CD8-positive, alpha-beta memory T cell (primary cell): ENCODE data around the gene CHRNA4. TPM values are rescaled to one million over a fixed set of nuclear protein-coding genes. Genes with fewer than 3 reads are reported as not detected.

Source experiments
- CTCF ChIA-PET: fragments of 350-600 bp; sonication (Branson Sonifier 250); formaldehyde crosslinking; loops from one replicate; lab custom pipeline; 2021; ENCODE audit warnings: antibody characterized with exemption; lab: Charles Lee
- POLR2A ChIA-PET: fragments of 350-600 bp; sonication (Branson Sonifier 250); formaldehyde crosslinking; loops from one replicate; lab custom pipeline; 2021; ENCODE audit warnings: antibody characterized with exemption; lab: Charles Lee
- DNase-seq, 5 donors: peaks; one replicate each; pipeline versions ENCODE4 v3.0.0 to v3.0.0-alpha.2; 2020 to 2022; ENCODE audit warnings: mixed read lengths in 1 of 5
- H3K27ac ChIP-seq: one replicate; pipeline ENCODE4 v1.7.0; 2013; ENCODE audit warnings: low read depth, mild to moderate bottlenecking, low read length, moderate library complexity
- H3K27me3 ChIP-seq: 2 replicates; pipeline ENCODE4 v1.7.0; 2013; ENCODE audit warnings: low read length, mild to moderate bottlenecking; ENCODE audit not compliant: insufficient read depth, poor library complexity, severe bottlenecking
- H3K36me3 ChIP-seq: 2 replicates; pipeline ENCODE4 v1.7.0; 2013; ENCODE audit warnings: mild to moderate bottlenecking, low read length, moderate library complexity; ENCODE audit not compliant: insufficient read depth
- H3K4me1 ChIP-seq: 2 replicates; pipeline ENCODE4 v1.7.0; 2013; ENCODE audit warnings: mild to moderate bottlenecking, low read length, moderate library complexity; ENCODE audit not compliant: insufficient read depth
- H3K4me3 ChIP-seq: 2 replicates; pipeline ENCODE4 v1.7.0; 2013; ENCODE audit warnings: mild to moderate bottlenecking, low read length
- H3K9me3 ChIP-seq: 2 replicates; pipeline ENCODE4 v1.7.0; 2013; ENCODE audit warnings: mild to moderate bottlenecking, low read length
- H3K27ac Mint-ChIP-seq, 8 donors: one replicate each; pipeline ENCODE4 v1.8.0; 2020 to 2021; ENCODE audit warnings: mixed read lengths in 8 of 8, mild to moderate bottlenecking in 6 of 8, inconsistent platforms in 3 of 8, moderate library complexity in 3 of 8
- H3K27me3 Mint-ChIP-seq, 2 donors: one replicate each; pipeline ENCODE4 v1.8.0; 2020 to 2021; ENCODE audit warnings: mixed read lengths in 2 of 2, mild to moderate bottlenecking in 1 of 2, moderate library complexity in 1 of 2
- H3K36me3 Mint-ChIP-seq, 3 donors: one replicate each; pipeline ENCODE4 v1.8.0; 2020 to 2021; ENCODE audit warnings: mixed read lengths in 3 of 3, inconsistent platforms in 1 of 3, mild to moderate bottlenecking in 1 of 3
- H3K4me1 Mint-ChIP-seq, 3 donors: one replicate each; pipeline ENCODE4 v1.8.0; 2020 to 2021; ENCODE audit warnings: mixed read lengths in 3 of 3, inconsistent platforms in 1 of 3, mild to moderate bottlenecking in 1 of 3
- H3K4me3 Mint-ChIP-seq, 7 donors: one replicate each; pipeline ENCODE4 v1.8.0; 2020 to 2021; ENCODE audit warnings: mixed read lengths in 7 of 7, mild to moderate bottlenecking in 6 of 7, moderate library complexity in 4 of 7, inconsistent platforms in 2 of 7
- H3K9me3 Mint-ChIP-seq, 5 donors: one replicate each; pipeline ENCODE4 v1.8.0; 2020 to 2022; ENCODE audit warnings: mixed read lengths in 5 of 5, mild to moderate bottlenecking in 3 of 5, moderate library complexity in 2 of 5, inconsistent platforms in 1 of 5
- polyA plus RNA-seq: library from polyadenylated mRNA; unstranded; fragments of 300-500 nt; fragmentation: Illumina TruSeq; gene quantifications from one replicate; pipeline ENCODE4 v1.2.3, GENCODE V29; 2021
- total RNA-seq, 2 experiments: library from RNA; stranded (reverse); gene quantifications; one replicate each; pipeline ENCODE4 v1.2.3, GENCODE V29; 2021

The CHRNA4 gene
- total and polyA plus RNA-seq, 3 experiments from 2014 or later = not detected

DNA sequence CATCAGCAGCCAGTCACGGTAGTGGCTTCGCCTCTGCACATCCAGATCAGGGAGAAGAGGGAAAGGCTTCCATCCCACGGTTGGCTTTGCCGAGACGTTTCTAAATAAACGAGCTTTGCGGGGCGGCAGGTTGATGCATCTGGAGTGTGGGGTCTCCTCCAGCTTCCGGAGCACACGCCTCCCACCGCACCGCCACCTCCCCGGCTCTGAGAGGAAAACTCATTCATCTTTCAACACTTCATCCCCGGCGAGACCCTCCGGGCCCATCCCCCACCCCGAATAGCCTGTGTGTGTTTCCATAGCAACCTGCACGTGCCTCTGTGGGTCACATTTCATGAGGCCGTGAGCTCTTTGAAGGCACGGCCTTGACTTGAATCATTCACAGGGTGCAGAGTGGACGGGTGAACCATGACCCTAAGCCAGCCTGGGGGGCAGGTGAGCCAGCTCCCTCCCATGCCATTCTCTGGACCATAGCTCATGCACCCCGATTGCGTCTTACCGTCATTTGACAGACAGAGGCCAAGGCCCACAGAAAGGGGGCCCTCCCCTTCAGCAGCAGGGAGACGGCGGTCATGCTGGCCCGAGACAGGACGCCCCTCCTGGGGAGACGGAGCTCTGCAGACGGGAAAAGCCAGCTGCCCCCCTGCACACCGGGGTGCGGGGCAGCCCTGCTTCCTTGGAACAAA is 16.2 kb upstream of the CHRNA4 start:
- no peak for DNase-seq
- no peak overlapping the region for H3K4me3 ChIP-seq
- Mint-ChIP-seq H3K9me3 (no peaks in the 10 kb centered on the region), H3K4me1 (no peaks in the 10 kb centered on the region), H3K27ac (no peak overlapping the region), H3K27me3 (peaks cover 17 to 35% of the 10 kb centered on the region in 2 donors), H3K36me3 (no peaks in the 10 kb centered on the region), H3K4me3 (no peak overlapping the region)
- ChIA-PET CTCF (interaction anchor here (1.1 to 1.2 kb wide), 3 partner anchors 68 to 154 kb away, joined by 3 to 4 read pairs (median 3); no protein-coding TSS in a partner anchor), POLR2A (no interaction called here)
- no peaks in the 10 kb centered on the region for H3K36me3 ChIP-seq
- H3K4me1 ChIP-seq = no peaks in the 10 kb centered on the region
- no peak overlapping the region for H3K27ac ChIP-seq
- H3K27me3 ChIP-seq = peaks cover 8% of the 10 kb centered on the region
- no peaks in the 10 kb centered on the region for H3K9me3 ChIP-seq

DNA sequence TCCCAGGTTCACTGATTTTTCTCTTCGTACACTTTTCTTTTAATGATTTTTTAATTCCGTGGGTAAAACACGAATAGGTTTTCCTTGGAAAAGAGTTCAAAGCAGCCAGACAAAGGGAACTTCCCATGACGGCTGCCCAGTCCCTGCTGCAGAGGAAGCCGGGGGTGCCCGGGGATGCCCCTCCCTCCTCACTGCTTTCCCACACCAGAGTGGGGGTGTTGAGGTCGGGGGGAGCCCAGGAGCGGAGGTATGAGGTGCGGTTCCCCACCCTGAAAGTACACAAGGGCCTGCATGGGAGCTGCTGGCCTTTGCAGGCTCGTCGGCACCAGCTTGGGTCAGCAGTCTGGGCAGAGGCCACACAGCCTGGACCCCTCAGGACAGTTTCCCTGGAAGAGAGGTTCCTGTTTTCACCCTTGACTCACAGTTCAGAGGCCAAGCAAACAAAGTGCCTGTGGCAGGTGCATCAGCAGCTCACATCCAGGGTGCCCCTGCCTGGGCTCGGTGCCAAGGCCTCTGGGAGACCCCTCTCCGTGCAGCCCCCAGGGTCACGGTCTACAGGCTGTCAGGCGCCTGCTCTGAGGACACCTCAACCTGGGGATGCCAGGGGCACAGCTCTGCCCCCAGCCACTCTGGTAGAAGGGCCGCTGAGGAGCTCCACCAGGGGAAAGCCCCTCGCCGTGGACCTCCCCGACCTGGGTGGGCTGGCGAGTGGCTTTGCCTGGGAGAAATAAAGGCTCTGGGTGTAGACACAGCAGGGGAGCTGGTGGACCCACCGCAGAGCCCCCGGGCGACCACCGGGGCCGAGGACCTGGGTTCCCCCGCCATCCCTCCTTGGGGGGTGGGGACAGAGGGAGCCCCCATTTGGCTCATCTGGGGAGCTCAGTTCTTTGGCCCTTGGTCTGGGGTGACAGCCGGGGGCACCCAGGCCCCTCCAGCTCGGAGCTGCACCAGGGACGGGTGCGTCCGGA is 15.4 kb upstream of the CHRNA4 start:
- Mint-ChIP-seq H3K4me3 (no peak overlapping the region), H3K36me3 (no peaks in the 10 kb centered on the region), H3K27ac (no peak overlapping the region), H3K27me3 (peaks cover 17 to 36% of the 10 kb centered on the region in 2 donors), H3K9me3 (no peaks in the 10 kb centered on the region), H3K4me1 (no peaks in the 10 kb centered on the region)
- peaks cover 8% of the 10 kb centered on the region for H3K27me3 ChIP-seq
- no peaks in the 10 kb centered on the region for H3K4me1 ChIP-seq
- ChIA-PET CTCF (interaction anchor here (1.2 kb wide), 2 partner anchors 68 to 153 kb away, joined by 3 to 4 read pairs; no protein-coding TSS in a partner anchor), POLR2A (no interaction called here)
- no peaks in the 10 kb centered on the region for H3K36me3 ChIP-seq
- no peak overlapping the region for H3K27ac ChIP-seq
- H3K4me3 ChIP-seq = no peak overlapping the region
- H3K9me3 ChIP-seq = no peaks in the 10 kb centered on the region
- no peak for DNase-seq

DNA sequence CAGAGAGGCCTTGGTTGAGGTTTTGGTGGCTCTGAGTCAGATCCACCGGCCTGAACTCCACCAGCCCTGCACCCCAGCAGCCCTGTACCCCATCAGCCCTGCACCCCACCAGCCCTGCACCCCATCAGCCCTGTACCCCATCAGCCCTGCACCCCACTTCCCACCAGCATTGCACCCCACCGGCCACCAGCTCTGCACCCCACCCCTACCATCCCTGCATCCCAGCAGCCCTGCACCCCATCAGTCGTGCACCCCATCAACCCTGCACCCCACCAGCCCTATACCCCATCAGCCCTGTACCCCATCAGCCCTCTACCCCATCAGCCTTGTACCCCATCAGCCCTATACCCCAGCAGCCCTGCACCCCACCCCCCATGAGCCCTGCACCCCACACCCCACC is 14.3 kb upstream of the CHRNA4 start:
- Histone ChIP-seq H3K27ac (no peak overlapping the region), H3K36me3 (no peaks in the 10 kb centered on the region), H3K27me3 (peaks cover 8% of the 10 kb centered on the region), H3K9me3 (no peaks in the 10 kb centered on the region), H3K4me3 (no peak overlapping the region), H3K4me1 (no peaks in the 10 kb centered on the region)
- Mint-ChIP-seq H3K4me1 (no peaks in the 10 kb centered on the region), H3K36me3 (no peaks in the 10 kb centered on the region), H3K27me3 (peaks cover 18 to 42% of the 10 kb centered on the region in 2 donors), H3K4me3 (no peak overlapping the region), H3K27ac (no peak overlapping the region), H3K9me3 (no peaks in the 10 kb centered on the region)
- ChIA-PET CTCF (no interaction called here), POLR2A (no interaction called here)
- DNase-seq = no peak

DNA sequence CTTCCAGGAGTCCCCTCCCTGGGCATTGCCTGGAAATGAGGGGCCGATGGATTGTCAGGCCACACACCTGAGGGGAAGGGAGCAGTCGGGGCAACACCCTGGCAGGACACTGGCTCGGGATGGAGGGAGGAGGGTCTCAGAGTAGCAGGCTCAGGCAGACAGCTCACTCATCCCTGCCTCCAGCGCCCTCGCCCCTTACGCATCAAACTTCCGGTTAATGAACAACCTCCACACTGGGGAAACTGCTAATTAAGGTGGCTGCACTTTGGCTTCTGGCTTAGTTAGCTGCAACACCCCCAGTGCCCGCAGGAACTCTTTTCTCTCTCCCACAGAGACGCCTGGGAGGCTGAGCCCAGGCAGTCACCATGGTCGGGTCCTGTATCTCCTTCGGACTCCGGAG is 13.4 kb upstream of the CHRNA4 start:
- no peaks in the 10 kb centered on the region for H3K9me3 Mint-ChIP-seq
- Histone ChIP-seq H3K36me3 (no peaks in the 10 kb centered on the region), H3K27me3 (peaks cover 8% of the 10 kb centered on the region), H3K4me1 (no peaks in the 10 kb centered on the region), H3K4me3 (no peak overlapping the region), H3K9me3 (no peaks in the 10 kb centered on the region), H3K27ac (no peak overlapping the region)
- no peaks in the 10 kb centered on the region for H3K4me1 Mint-ChIP-seq
- ChIA-PET POLR2A (no interaction called here), CTCF (no interaction called here)
- H3K36me3 Mint-ChIP-seq = no peaks in the 10 kb centered on the region
- H3K27ac Mint-ChIP-seq = no peak overlapping the region
- DNase-seq = no peak
- no peak overlapping the region for H3K4me3 Mint-ChIP-seq
- H3K27me3 Mint-ChIP-seq = peaks cover 18 to 40% of the 10 kb centered on the region in 2 donors

DNA sequence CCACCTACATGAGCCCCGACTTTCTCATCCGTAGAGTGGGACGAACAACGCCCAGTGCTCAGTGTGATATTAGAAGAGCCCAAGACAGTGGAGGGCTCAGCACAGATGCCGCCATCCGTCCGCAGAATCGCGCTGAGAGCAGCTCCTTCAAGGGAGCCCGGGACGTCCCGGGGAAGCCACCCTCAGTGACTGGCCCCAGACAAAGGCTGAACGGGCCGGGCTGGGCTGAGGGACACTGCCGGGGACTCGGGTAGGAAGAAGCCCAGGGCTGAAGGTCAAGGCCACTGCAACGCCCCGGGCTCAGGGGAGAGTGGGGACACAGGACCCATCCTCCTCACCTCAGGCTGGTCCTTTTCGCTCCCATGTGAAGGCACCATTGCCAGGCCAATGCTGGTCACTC is 12.8 kb upstream of the CHRNA4 start:
- ChIA-PET POLR2A (no interaction called here), CTCF (no interaction called here)
- H3K27ac Mint-ChIP-seq = no peak overlapping the region
- H3K27ac ChIP-seq = no peak overlapping the region
- H3K9me3 Mint-ChIP-seq = no peaks in the 10 kb centered on the region
- no peaks in the 10 kb centered on the region for H3K36me3 ChIP-seq
- no peak overlapping the region for H3K4me3 ChIP-seq
- no peaks in the 10 kb centered on the region for H3K4me1 Mint-ChIP-seq
- peaks cover 18 to 39% of the 10 kb centered on the region in 2 donors for H3K27me3 Mint-ChIP-seq
- no peaks in the 10 kb centered on the region for H3K36me3 Mint-ChIP-seq
- no peak for DNase-seq
- H3K4me3 Mint-ChIP-seq = no peak overlapping the region
- H3K9me3 ChIP-seq = no peaks in the 10 kb centered on the region
- no peaks in the 10 kb centered on the region for H3K4me1 ChIP-seq
- peaks cover 8% of the 10 kb centered on the region for H3K27me3 ChIP-seq

DNA sequence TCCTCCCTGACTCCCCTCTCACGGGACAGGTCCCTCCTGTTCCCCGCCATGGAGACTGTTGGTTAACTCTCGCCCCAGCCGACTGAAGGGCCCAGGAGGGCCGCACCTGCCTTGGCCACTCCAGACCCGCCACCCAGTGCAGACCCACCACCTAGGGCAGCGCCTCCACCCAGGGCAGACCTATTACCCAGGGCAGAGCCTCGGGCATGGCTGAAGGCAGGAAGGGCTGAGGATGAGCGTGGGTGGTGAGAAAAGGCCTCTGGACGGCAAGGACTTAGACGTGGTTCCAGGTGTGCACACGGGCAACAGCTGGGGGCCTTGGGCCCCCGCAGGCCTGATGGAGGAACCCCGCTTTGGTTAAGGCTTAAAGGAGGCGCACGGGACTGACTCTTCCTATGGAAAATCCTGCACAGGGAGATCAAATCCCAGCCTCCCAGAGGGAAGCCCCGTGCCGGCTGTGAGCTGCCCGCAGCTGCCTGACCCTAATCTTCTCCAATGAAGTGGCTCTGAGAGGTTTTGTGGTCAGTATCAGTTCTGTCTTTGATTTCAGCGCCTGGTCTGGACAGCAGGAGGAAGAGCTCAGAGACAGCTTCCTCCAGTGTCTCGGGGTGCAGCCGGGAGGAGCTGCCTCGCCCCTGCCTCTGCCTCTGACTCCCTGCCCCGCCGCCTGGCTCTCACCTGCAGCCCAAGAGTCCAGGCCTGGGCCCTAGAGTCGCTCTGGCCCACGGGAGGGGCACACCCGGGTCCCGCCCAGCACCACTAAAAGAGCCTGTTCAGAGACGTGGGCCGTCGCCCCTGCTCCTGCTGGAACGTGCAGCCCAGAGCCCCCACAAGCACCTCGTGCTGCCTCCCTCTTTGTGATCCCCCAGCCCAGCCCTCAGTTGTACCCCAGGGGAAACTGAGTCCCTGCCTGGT is 12.1 kb upstream of the CHRNA4 start:
- peaks cover 8% of the 10 kb centered on the region for H3K27me3 ChIP-seq
- Mint-ChIP-seq H3K36me3 (no peaks in the 10 kb centered on the region), H3K27ac (no peak overlapping the region), H3K4me1 (no peaks in the 10 kb centered on the region), H3K9me3 (no peaks in the 10 kb centered on the region), H3K27me3 (peaks cover 14 to 34% of the 10 kb centered on the region in 2 donors), H3K4me3 (no peak overlapping the region)
- POLR2A ChIA-PET = no interaction called here
- H3K27ac ChIP-seq = no peak overlapping the region
- DNase-seq = no peak
- CTCF ChIA-PET = no interaction called here
- H3K36me3 ChIP-seq = no peaks in the 10 kb centered on the region
- no peak overlapping the region for H3K4me3 ChIP-seq
- H3K9me3 ChIP-seq = no peaks in the 10 kb centered on the region
- no peaks in the 10 kb centered on the region for H3K4me1 ChIP-seq

DNA sequence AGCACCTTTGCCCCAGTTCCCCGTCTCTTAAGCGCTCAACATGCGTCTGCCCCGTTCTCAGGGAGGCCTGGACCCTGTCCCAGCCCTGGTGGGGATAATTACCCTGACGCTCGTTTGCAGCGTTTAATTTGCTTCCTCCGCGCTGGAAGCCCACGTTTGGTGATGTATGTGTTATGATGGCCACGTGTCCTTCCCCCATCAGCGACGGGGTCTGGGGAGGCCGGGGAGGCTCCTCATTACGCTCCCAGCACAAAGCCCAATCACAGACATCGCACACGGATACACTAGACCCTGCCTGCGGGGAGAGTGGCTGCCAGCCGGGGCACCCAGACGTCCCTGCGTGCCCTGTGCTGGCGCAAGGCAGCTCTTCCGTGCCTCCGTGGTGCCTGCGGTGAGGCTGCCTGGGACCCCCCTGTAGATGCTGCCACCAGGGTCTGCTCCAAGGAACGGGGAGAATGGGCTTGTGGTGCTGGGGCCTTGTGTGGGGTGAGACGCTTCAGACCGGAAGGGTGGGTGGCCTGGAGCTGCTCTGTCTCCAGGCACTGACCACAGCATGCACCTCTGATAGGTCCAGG is 10.2 kb upstream of the CHRNA4 start:
- Mint-ChIP-seq H3K36me3 (no peaks in the 10 kb centered on the region), H3K9me3 (no peaks in the 10 kb centered on the region), H3K27me3 (peaks cover 8 to 32% of the 10 kb centered on the region in 2 donors), H3K4me3 (no peak overlapping the region), H3K27ac (peak overlapping the region in 1 of 8 donors; percentile 29), H3K4me1 (no peaks in the 10 kb centered on the region)
- Histone ChIP-seq H3K36me3 (no peaks in the 10 kb centered on the region), H3K27me3 (no peaks in the 10 kb centered on the region), H3K4me3 (no peak overlapping the region), H3K27ac (no peak overlapping the region), H3K4me1 (no peaks in the 10 kb centered on the region), H3K9me3 (no peaks in the 10 kb centered on the region)
- ChIA-PET POLR2A (no interaction called here), CTCF (no interaction called here)
- DNase-seq = no peak
